Vagina (tissue), 2 donors: ENCODE measurements around the gene RRM2. TPM values are rescaled to one million over a fixed set of nuclear protein-coding genes. Genes with fewer than 3 reads are reported as not detected.

Experiments
- DNase-seq, 2 donors: peaks; one replicate each; pipeline ENCODE4 v3.0.0-alpha.2; 2017; ENCODE audit errors: extremely low spot score in 2 of 2
- H3K27ac ChIP-seq: fragments of 200-600 bp; sonication (generic); one replicate; pipeline ENCODE4 v1.5.1; 2019
- H3K27me3 ChIP-seq: fragments of 200-600 bp; sonication (generic); one replicate; pipeline ENCODE4 v1.5.1; 2019
- H3K36me3 ChIP-seq, 2 donors: fragments of 200-600 bp; sonication (generic); one replicate each; pipeline ENCODE4 v1.5.1; 2017 to 2019
- H3K4me1 ChIP-seq: fragments of 200-600 bp; sonication (generic); one replicate; pipeline ENCODE4 v1.5.1; 2019
- H3K4me3 ChIP-seq, 2 donors: fragments of 200-600 bp; sonication (generic); 1 replicate in 1 of 2; 2 replicates in 1 of 2; pipeline ENCODE4 v1.5.1; 2016 to 2019
- H3K9me3 ChIP-seq: fragments of 200-600 bp; sonication (generic); one replicate; pipeline ENCODE4 v1.5.1; 2019
- POLR2A ChIP-seq, 2 donors: fragments of 450-650 bp; IDR thresholded peaks; one replicate each; pipeline ENCODE4 v1.6.1; 2017; ENCODE audit warnings: antibody characterized with exemption in 2 of 2, mild to moderate bottlenecking in 2 of 2, moderate library complexity in 2 of 2
- POLR2AphosphoS5 ChIP-seq, 2 donors: sonication (generic); formaldehyde crosslinking; IDR thresholded peaks; one replicate each; pipeline ENCODE4 v1.9.0; 2017; ENCODE audit warnings: antibody characterized with exemption in 2 of 2, mild to moderate bottlenecking in 2 of 2, low read depth in 1 of 2; ENCODE audit not compliant: insufficient read depth in 1 of 2
- intact Hi-C: fragments of 100-400 bp; cut with DNase I; formaldehyde crosslinking; loops from one replicate; pipeline ENCODE4 v1.15.1; 2023
- total RNA-seq: library from RNA; depleted of rRNA; stranded (reverse); fragments of >200 nt; gene quantifications from one replicate; pipeline ENCODE4 v1.2.3, GENCODE V29; 2016
- TF ChIP-seq, protein P1 (sequence below), 3 experiments: fragments of 450-650 bp in 2 of 3; fragments of 200-600 bp in 1 of 3; sonication (generic) in 1 of 3; IDR thresholded peaks; one replicate each; pipeline ENCODE4 v1.5.1; 2017 to 2019; ENCODE audit warnings: antibody characterized with exemption in 3 of 3, mild to moderate bottlenecking in 2 of 3, moderate library complexity in 2 of 3

RRM2 gene
- total RNA-seq, 1 donor from 2014 or later = 11.0 TPM

DNA sequence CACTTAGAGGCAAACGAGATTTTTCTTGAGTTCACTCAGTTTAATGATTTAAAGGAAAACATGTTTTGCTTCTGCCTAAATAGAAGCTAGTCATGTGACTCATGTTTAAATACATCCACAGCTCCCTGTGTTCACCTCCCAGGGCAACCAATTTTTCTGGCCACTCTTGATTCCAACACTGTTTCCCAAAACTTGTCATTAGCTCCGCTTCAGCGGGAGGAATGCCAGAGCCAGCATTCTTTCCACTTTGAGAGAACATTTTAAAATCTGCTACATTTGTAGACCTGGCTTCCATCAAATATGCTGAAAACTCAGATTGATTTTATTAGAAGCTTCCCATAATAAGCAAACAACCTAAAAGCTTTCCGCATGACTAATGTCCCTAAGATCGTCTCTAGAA, 39.5 kb upstream of the RRM2 start:
- Histone ChIP-seq H3K4me1 (peaks cover 9% of the 10 kb centered on the region), H3K27ac (peak overlapping the region; percentile 9), H3K36me3 (no peaks in the 10 kb centered on the region), H3K27me3 (no peaks in the 10 kb centered on the region), H3K4me3 (no peak overlapping the region), H3K9me3 (no peaks in the 10 kb centered on the region)
- TF ChIP-seq POLR2AphosphoS5 (IDR thresholded peaks at IDR 0.05; ENCODE audit: insufficient read depth in 1 of 2, low read depth in 1 of 2) (no peak), POLR2A (IDR thresholded peaks at IDR 0.05) (no peak)
- TF ChIP-seq, protein P1, sequence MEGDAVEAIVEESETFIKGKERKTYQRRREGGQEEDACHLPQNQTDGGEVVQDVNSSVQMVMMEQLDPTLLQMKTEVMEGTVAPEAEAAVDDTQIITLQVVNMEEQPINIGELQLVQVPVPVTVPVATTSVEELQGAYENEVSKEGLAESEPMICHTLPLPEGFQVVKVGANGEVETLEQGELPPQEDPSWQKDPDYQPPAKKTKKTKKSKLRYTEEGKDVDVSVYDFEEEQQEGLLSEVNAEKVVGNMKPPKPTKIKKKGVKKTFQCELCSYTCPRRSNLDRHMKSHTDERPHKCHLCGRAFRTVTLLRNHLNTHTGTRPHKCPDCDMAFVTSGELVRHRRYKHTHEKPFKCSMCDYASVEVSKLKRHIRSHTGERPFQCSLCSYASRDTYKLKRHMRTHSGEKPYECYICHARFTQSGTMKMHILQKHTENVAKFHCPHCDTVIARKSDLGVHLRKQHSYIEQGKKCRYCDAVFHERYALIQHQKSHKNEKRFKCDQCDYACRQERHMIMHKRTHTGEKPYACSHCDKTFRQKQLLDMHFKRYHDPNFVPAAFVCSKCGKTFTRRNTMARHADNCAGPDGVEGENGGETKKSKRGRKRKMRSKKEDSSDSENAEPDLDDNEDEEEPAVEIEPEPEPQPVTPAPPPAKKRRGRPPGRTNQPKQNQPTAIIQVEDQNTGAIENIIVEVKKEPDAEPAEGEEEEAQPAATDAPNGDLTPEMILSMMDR (IDR thresholded peaks at IDR 0.05) = no peak
- intact Hi-C loops = no loop called here
- no peak for DNase-seq

DNA sequence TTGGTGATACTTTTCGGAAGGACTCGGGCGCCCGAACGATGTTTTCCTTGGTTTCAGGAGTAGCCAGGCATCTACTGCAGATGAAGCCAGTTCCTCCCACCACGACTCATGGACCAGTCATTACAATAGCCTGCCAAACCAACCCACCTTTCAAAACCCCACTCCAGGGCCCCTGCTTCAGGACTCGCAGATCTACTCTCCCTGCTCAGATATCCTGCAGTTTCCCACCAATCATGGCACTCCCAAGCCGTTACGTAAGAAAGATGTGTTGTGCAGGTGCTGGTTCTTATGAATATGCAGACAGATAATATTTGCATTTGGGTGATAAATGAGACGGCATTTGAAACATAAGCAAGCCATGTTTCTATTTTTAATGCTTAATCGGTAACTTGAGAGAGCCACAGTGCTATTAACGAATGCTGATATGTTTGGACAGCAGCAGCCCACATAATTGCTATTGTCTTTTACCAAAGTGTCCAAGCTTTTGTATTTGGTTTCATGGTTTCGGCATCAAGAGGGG, 38.8 kb upstream of the RRM2 start:
- Histone ChIP-seq H3K4me1 (peaks cover 9% of the 10 kb centered on the region), H3K27me3 (no peaks in the 10 kb centered on the region), H3K27ac (no peak overlapping the region), H3K4me3 (no peak overlapping the region), H3K36me3 (no peaks in the 10 kb centered on the region), H3K9me3 (no peaks in the 10 kb centered on the region)
- no peak for DNase-seq
- intact Hi-C loops = no loop called here
- TF ChIP-seq, protein P1 (IDR thresholded peaks at IDR 0.05) = no peak
- TF ChIP-seq POLR2A (IDR thresholded peaks at IDR 0.05) (no peak), POLR2AphosphoS5 (IDR thresholded peaks at IDR 0.05; ENCODE audit: insufficient read depth in 1 of 2, low read depth in 1 of 2) (no peak)

DNA sequence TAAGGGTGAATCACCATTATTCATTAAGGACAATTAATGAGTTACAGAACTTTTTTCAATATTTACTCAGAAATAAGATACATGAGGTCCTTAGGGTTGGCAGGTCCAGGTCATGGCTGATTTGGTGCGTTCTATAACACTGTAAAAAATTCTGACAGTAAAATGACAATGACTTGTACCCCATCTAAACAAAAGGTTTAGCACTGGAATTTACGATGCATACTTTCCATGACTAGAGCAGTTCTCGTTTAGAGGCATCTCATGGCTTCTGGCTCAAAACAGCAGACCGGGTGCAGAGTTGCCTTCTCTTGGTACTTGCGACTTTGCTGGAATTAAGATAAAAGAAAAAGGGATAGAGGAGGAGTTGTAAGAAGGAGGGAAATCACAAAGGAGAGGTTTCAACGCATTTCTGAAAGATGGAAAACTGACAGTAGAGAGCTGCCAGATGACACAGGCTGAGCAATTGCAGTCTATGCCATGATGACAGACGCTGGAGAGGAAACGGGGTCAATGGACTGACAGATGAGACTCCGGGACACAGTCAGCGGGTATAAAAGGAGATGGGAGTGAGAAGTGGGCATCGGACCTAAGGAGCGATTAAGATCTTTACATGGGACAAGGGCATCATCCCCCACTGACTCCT, 38.2 kb upstream of the RRM2 start:
- H3K27ac ChIP-seq = no peak overlapping the region
- no peak overlapping the region for H3K4me3 ChIP-seq
- peaks cover 9% of the 10 kb centered on the region for H3K4me1 ChIP-seq
- H3K27me3 ChIP-seq = no peaks in the 10 kb centered on the region
- intact Hi-C loops = no loop called here
- no peak for TF ChIP-seq POLR2A (IDR thresholded peaks at IDR 0.05)
- no peak for TF ChIP-seq POLR2AphosphoS5 (IDR thresholded peaks at IDR 0.05; ENCODE audit: insufficient read depth in 1 of 2, low read depth in 1 of 2)
- TF ChIP-seq, protein P1 (IDR thresholded peaks at IDR 0.05) = no peak
- no peaks in the 10 kb centered on the region for H3K36me3 ChIP-seq
- no peaks in the 10 kb centered on the region for H3K9me3 ChIP-seq
- DNase-seq = no peak

DNA sequence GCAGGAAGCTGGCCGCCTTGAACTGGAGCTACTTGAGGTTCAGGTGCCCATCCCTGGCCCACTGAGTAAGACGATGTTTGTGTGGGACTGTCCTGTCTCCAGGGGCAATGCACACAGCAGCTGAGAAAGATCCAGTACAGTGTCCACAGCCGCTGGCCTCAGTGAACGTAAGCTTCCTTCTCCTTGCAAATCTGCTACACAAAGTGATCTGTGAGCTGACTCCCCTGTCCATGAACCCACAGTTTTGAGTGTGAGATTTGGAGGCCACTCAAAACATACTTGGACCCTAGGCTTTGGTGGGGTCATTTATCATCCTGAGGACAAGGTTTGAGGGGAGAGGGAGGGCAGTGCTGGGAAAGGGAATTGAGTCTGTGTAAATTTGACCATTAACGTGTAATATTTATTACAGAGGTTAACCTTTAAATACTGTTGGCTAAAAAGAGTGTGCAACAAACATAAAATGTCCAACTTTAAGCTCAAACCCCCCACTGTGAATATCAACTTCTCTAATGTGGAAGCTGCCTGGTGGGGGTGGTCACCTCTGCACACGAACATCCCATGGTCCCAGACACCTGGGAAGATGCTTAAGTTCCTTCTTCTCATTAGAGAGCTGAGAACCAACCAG, 37.4 kb upstream of the RRM2 start:
- Histone ChIP-seq H3K27ac (no peak overlapping the region), H3K9me3 (no peaks in the 10 kb centered on the region)
- TF ChIP-seq POLR2A (IDR thresholded peaks at IDR 0.05) = no peak
- TF ChIP-seq POLR2AphosphoS5 (IDR thresholded peaks at IDR 0.05; ENCODE audit: insufficient read depth in 1 of 2, low read depth in 1 of 2) = no peak
- TF ChIP-seq, protein P1 (IDR thresholded peaks at IDR 0.05) = no peak

DNA sequence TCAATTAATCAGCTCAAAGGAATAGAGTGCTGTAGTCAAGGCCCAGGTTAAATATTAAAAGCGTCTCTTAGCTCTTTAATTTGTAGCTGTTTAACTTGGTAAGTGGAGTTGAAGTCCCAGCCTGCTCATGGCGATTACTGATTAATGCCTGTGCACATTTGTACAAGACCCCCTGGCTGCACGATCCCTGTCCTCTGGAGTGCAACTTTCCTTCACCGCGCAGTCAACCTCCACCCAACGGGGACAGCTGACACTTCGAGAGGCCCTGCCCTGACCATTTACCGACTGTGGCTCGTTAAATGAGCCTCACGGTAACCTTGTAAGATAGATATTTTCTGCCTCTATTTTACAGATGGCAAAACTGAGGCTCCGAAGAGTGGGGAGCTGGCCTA, 36.9 kb upstream of the RRM2 start:
- H3K27me3 ChIP-seq = no peaks in the 10 kb centered on the region
- intact Hi-C loops = no loop called here
- no peak overlapping the region for H3K27ac ChIP-seq
- peaks cover 5% of the 10 kb centered on the region for H3K4me1 ChIP-seq
- TF ChIP-seq, protein P1 (IDR thresholded peaks at IDR 0.05) = no peak
- no peak for TF ChIP-seq POLR2AphosphoS5 (IDR thresholded peaks at IDR 0.05; ENCODE audit: insufficient read depth in 1 of 2, low read depth in 1 of 2)
- TF ChIP-seq POLR2A (IDR thresholded peaks at IDR 0.05) = no peak
- H3K36me3 ChIP-seq = no peaks in the 10 kb centered on the region
- no peak for DNase-seq
- H3K9me3 ChIP-seq = no peaks in the 10 kb centered on the region
- H3K4me3 ChIP-seq = no peak overlapping the region

More for the DNA sequence above, 37.4 kb upstream of the RRM2 start:
- Histone ChIP-seq H3K36me3 (no peaks in the 10 kb centered on the region), H3K4me3 (no peak overlapping the region), H3K27me3 (no peaks in the 10 kb centered on the region), H3K4me1 (peaks cover 9% of the 10 kb centered on the region)
- no peak for DNase-seq
- intact Hi-C loops = no loop called here
